Activated CD4-positive, alpha-beta T cell treated with anti-CD3 and anti-CD28 coated beads for 4 hours (primary cell): ENCODE measurements around the gene HES1.
A peak's percentile ranks its signal among the peaks of the same experiment; 100 is the strongest.
"Not testable (repeated sequence)": the region's sequence is repeated elsewhere in the genome, so short reads cannot be mapped to it uniquely, and the experiment has no call there.

Experiments
- DNase-seq, 2 donors: peaks; one replicate each; pipeline ENCODE4 v3.0.0-alpha.2; 2020

HES1 gene

GRCh38 chr3:194135806-194136518, at the start of gene HES1:
TSS of gene HES1 (plus strand) at chr3:194136148. CDS start at chr3:194136381, 233 bp downstream.
- DNase-seq, result peak in 1 of 2 donors; percentile 12

- no peak for DNase-seq
Measured at GRCh38 chr3:194086388-194087075, 49.4 kb upstream of the HES1 start.

- DNase-seq, result no peak
Measured at GRCh38 chr3:194087280-194087679, 48.7 kb upstream of the HES1 start.

GRCh38 chr3:194087995-194088855, 47.7 kb upstream of the HES1 start:
- no peak for DNase-seq

GRCh38 chr3:194089357-194090177, 46.4 kb upstream of the HES1 start:
- peak in 1 of 2 donors; percentile 19 for DNase-seq

GRCh38 chr3:194090178-194090555, 45.8 kb upstream of the HES1 start:
- not testable (repeated sequence) for DNase-seq

GRCh38 chr3:194090716-194091115, 45.2 kb upstream of the HES1 start:
- DNase-seq, result no peak

GRCh38 chr3:194091141-194091540, 44.8 kb upstream of the HES1 start:
- DNase-seq, result no peak

GRCh38 chr3:194091897-194092296, 44.1 kb upstream of the HES1 start:
- not testable (repeated sequence) for DNase-seq

GRCh38 chr3:194092881-194093301, 43.1 kb upstream of the HES1 start:
- DNase-seq, result no peak

GRCh38 chr3:194093842-194094241, 42.1 kb upstream of the HES1 start:
- DNase-seq, result no peak

GRCh38 chr3:194095464-194095863, 40.5 kb upstream of the HES1 start:
- no peak for DNase-seq

- DNase-seq, result no peak
Measured at GRCh38 chr3:194095902-194096301, 40.0 kb upstream of the HES1 start.

- no peak for DNase-seq
Measured at GRCh38 chr3:194097141-194097882, 38.6 kb upstream of the HES1 start.

- DNase-seq, result no peak
Measured at GRCh38 chr3:194098081-194098842, 37.7 kb upstream of the HES1 start.

GRCh38 chr3:194098843-194099183, 37.1 kb upstream of the HES1 start:
- no peak for DNase-seq

- DNase-seq, result no peak
Measured at GRCh38 chr3:194099215-194099614, 36.7 kb upstream of the HES1 start.

GRCh38 chr3:194100856-194101390, 35.0 kb upstream of the HES1 start:
- no peak for DNase-seq

- no peak for DNase-seq
Measured at GRCh38 chr3:194101592-194102432, 34.1 kb upstream of the HES1 start.

- DNase-seq, result no peak
Measured at GRCh38 chr3:194102436-194102835, 33.5 kb upstream of the HES1 start.
